HCT116 (cell line): ENCODE results near the gene PLGRKT. TPM values are rescaled to one million over a fixed set of nuclear protein-coding genes. Genes with fewer than 3 reads are reported as not detected.

ENCODE experiments used
- ATAC-seq: fragments of 200-7000 bp; cut with Tn5 transposase; 2 replicates; pipeline ENCODE4 v1.9.1; 2020; ENCODE audit warnings: mild to moderate bottlenecking, moderate library complexity
- BruUV-seq: library from RNA; stranded (reverse); fragments of 400-500 nt; replicated peaks from 2 replicates; lab custom pipeline; 2021; lab: Mats Ljungman, UMichigan
- CTCF ChIA-PET: fragments of 300-600 bp; sonication (Branson Sonifier 250); formaldehyde crosslinking; loops from one replicate; lab custom pipeline; 2021; ENCODE audit warnings: antibody characterized with exemption; lab: Charles Lee
- POLR2A ChIA-PET: fragments of 300-600, 350-600 bp; sonication (Branson Sonifier 250); formaldehyde crosslinking; loops from one replicate; lab custom pipeline; 2021; ENCODE audit warnings: antibody characterized with exemption; lab: Charles Lee
- RAD21 ChIA-PET, 2 experiments: fragments of 300-600 bp; sonication (Branson Sonifier 250); formaldehyde crosslinking; loops; one replicate each; lab custom pipeline; 2023; ENCODE audit warnings: low total read pairs in 2 of 2; ENCODE audit not compliant: uncharacterized antibody in 2 of 2, unreplicated experiment in 2 of 2, low non-redundant PET in 1 of 2; lab: Charles Lee
- DNase-seq: peaks from one replicate; pipeline ENCODE4 v3.0.0-alpha.2; 2010; ENCODE audit warnings: low read depth, low spot score
- H2AFZ ChIP-seq: fragments of 200-600 bp; shearing (Covaris generic), sonication (generic); 2 replicates; pipeline ENCODE4 v1.6.1; 2017; ENCODE audit warnings: low read depth, mixed run types, mixed read lengths, antibody characterized with exemption, low read length; ENCODE audit not compliant: poor library complexity, severe bottlenecking
- H3K27ac ChIP-seq: 2 replicates; pipeline ENCODE4 v1.5.1; 2012; ENCODE audit warnings: low read depth, low read length
- H3K27me3 ChIP-seq: fragments of 200-600 bp; sonication (generic); 2 replicates; pipeline ENCODE4 v1.6.1; 2016; ENCODE audit warnings: mixed run types, low read length, mixed read lengths; ENCODE audit not compliant: insufficient read depth
- H3K36me3 ChIP-seq, 2 experiments: fragments of 200-500 bp in 1 of 2; fragments of 200-600 bp in 1 of 2; sonication (Bioruptor generic) in 1 of 2; sonication (generic) in 1 of 2; 2 replicates each; pipeline versions ENCODE4 v1.5.1 to v1.6.1; 2014 to 2016; ENCODE audit warnings: low read length in 2 of 2, inconsistent platforms in 1 of 2, mixed read lengths in 1 of 2, mixed run types in 1 of 2; ENCODE audit not compliant: insufficient read depth in 2 of 2, control insufficient read depth in 1 of 2
- H3K4me1 ChIP-seq, 2 experiments: fragments of 200-600 bp in 1 of 2; sonication (generic) in 1 of 2; 2 replicates each; pipeline versions ENCODE4 v1.5.1 to v1.6.1; 2012 to 2017; ENCODE audit warnings: low read length in 2 of 2, inconsistent platforms in 1 of 2, mild to moderate bottlenecking in 1 of 2, mixed read lengths in 1 of 2, mixed run types in 1 of 2, moderate library complexity in 1 of 2; ENCODE audit not compliant: insufficient read depth in 2 of 2, control insufficient read depth in 1 of 2
- H3K4me2 ChIP-seq: fragments of 200-600 bp; sonication (generic); 2 replicates; pipeline ENCODE4 v1.6.1; 2017; ENCODE audit warnings: mixed run types, low read length, mixed read lengths
- H3K4me3 ChIP-seq, 2 experiments: fragments of 200-600 bp in 1 of 2; sonication (generic) in 1 of 2; replicated peaks in 1 of 2; 2 replicates each; pipeline ENCODE4 v1.5.1; 2011 to 2016; ENCODE audit warnings: low read length in 2 of 2, control low read depth in 1 of 2, low read depth in 1 of 2, mild to moderate bottlenecking in 1 of 2, mixed read lengths in 1 of 2, mixed run types in 1 of 2
- H3K79me2 ChIP-seq: fragments of 200-600 bp; sonication (generic); 2 replicates; pipeline ENCODE4 v1.6.1; 2017; ENCODE audit warnings: mild to moderate bottlenecking, mixed run types, low read length, moderate library complexity, mixed read lengths; ENCODE audit not compliant: insufficient read depth
- H3K9ac ChIP-seq: fragments of 200-600 bp; sonication (generic); 2 replicates; pipeline ENCODE4 v1.6.1; 2016; ENCODE audit warnings: low read length, mixed read lengths
- H3K9me2 ChIP-seq: fragments of 200-600 bp; sonication (generic), shearing (Covaris generic); 2 replicates; pipeline ENCODE4 v1.6.1; 2017; ENCODE audit warnings: mixed run types, mild to moderate bottlenecking, moderate library complexity; ENCODE audit not compliant: insufficient read depth
- H3K9me3 ChIP-seq, 2 experiments: fragments of 200-500 bp in 1 of 2; fragments of 200-600 bp in 1 of 2; sonication (Bioruptor generic) in 1 of 2; sonication (generic) in 1 of 2; 2 replicates each; pipeline ENCODE4 v1.6.1; 2014 to 2017; ENCODE audit warnings: low read length in 2 of 2, mixed read lengths in 2 of 2, inconsistent platforms in 1 of 2, low read depth in 1 of 2, mild to moderate bottlenecking in 1 of 2, mixed run types in 1 of 2, moderate library complexity in 1 of 2; ENCODE audit not compliant: control insufficient read depth in 1 of 2, insufficient read depth in 1 of 2
- H4K20me1 ChIP-seq: fragments of 200-600 bp; sonication (generic), shearing (Covaris generic); 2 replicates; pipeline ENCODE4 v1.6.1; 2017; ENCODE audit warnings: mixed run types, mild to moderate bottlenecking, moderate library complexity; ENCODE audit not compliant: insufficient read depth
- CBX3 ChIP-seq: IDR thresholded peaks from 2 replicates; pipeline ENCODE4 v1.6.1; 2012; ENCODE audit warnings: low read depth
- EGR1 ChIP-seq: IDR thresholded peaks from 2 replicates; pipeline ENCODE4 v1.6.1; 2012; ENCODE audit warnings: low read depth
- FOSL1 ChIP-seq: IDR thresholded peaks from 2 replicates; pipeline ENCODE4 v1.6.1; 2012; ENCODE audit warnings: low read depth
- JUND ChIP-seq: IDR thresholded peaks from 2 replicates; pipeline ENCODE4 v1.6.1; 2012
- POLR2A ChIP-seq: IDR thresholded peaks from 2 replicates; pipeline ENCODE4 v1.7.0; 2011; ENCODE audit warnings: borderline replicate concordance; ENCODE audit not compliant: insufficient read depth, insufficient read length; ENCODE audit errors: extremely low read depth
- RAD21 ChIP-seq: IDR thresholded peaks from 2 replicates; pipeline ENCODE4 v1.6.1; 2012; ENCODE audit warnings: low read depth, mild to moderate bottlenecking
- SP1 ChIP-seq: IDR thresholded peaks from 2 replicates; pipeline ENCODE4 v1.6.1; 2012; ENCODE audit warnings: low read depth
- TCF7L2 ChIP-seq: IDR thresholded peaks from 2 replicates; pipeline ENCODE4 v1.7.0; 2011; ENCODE audit warnings: borderline replicate concordance, inconsistent platforms; ENCODE audit not compliant: insufficient read depth, insufficient read length; ENCODE audit errors: extremely low read depth
- ZFX ChIP-seq: fragments of 450-650 bp; IDR thresholded peaks from 2 replicates; pipeline ENCODE4 v1.6.1; 2017
- ZNF274 ChIP-seq: fragments of 200-500 bp; sonication (Bioruptor generic); IDR thresholded peaks from 2 replicates; pipeline ENCODE4 v1.6.1; 2014; ENCODE audit warnings: mild to moderate bottlenecking, low read depth, low read length, inconsistent platforms
- intact Hi-C: fragments of 100-400 bp; cut with micrococcal nuclease; formaldehyde crosslinking; loops from 2 replicates; pipeline ENCODE4 v1.10.0; 2022
- total RNA-seq: library from RNA; stranded (reverse); gene quantifications from one replicate; pipeline ENCODE4 v1.2.1, GENCODE V29; 2021; ENCODE audit not compliant: unreplicated experiment
- TF ChIP-seq, protein P1 (sequence below): IDR thresholded peaks from 2 replicates; pipeline ENCODE4 v1.6.1; 2011; ENCODE audit warnings: mild to moderate bottlenecking, low read length, moderate library complexity; ENCODE audit not compliant: insufficient replicate concordance; ENCODE audit errors: extremely low read depth
- TF ChIP-seq, protein P2 (sequence below): IDR thresholded peaks from 2 replicates; pipeline ENCODE4 v1.6.1; 2012
- TF ChIP-seq, protein P3 (sequence below): IDR thresholded peaks from 2 replicates; pipeline ENCODE4 v1.6.1; 2012; ENCODE audit warnings: low read depth
- TF ChIP-seq, protein P4 (sequence below): IDR thresholded peaks from 2 replicates; pipeline ENCODE4 v1.6.1; 2012

PLGRKT gene
- total RNA-seq, 1 experiment from 2014 or later: 23.8 TPM

DNA sequence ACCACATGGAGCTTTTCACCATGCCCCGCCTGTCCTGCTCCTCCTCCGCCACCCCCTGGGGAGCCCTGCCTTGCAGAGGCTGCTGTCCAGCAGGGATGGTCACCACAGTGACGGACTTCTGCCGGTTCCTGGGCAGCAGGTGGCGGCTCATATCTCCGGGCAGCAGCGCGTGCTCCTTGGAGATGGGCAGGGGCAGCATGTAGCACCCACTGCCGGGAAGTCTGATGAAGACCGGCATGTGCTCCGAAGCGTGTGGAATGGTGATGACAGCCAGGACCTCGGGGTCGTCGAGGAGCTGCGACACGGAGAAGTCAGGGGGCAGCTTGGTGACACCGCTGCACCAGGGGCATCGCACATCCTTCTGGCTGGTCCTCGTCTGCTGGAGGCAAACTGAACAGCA is 19.2 kb downstream of the PLGRKT start:
- ChIA-PET POLR2A (no interaction called here), CTCF (no interaction called here), RAD21 (no interaction called here)
- Histone ChIP-seq H3K4me2 (no peak overlapping the region), H3K79me2 (no peaks in the 10 kb centered on the region), H3K4me1 (no peaks in the 10 kb centered on the region), H3K27ac (no peak overlapping the region), H2AFZ (no peak overlapping the region), H3K9me3 (no peaks in the 10 kb centered on the region), H3K9me2 (no peaks in the 10 kb centered on the region), H4K20me1 (no peaks in the 10 kb centered on the region), H3K27me3 (no peaks in the 10 kb centered on the region), H3K36me3 (no peaks in the 10 kb centered on the region), H3K4me3 (no peak overlapping the region), H3K9ac (no peak overlapping the region)
- DNase-seq: no peak
- TF ChIP-seq, protein P1, sequence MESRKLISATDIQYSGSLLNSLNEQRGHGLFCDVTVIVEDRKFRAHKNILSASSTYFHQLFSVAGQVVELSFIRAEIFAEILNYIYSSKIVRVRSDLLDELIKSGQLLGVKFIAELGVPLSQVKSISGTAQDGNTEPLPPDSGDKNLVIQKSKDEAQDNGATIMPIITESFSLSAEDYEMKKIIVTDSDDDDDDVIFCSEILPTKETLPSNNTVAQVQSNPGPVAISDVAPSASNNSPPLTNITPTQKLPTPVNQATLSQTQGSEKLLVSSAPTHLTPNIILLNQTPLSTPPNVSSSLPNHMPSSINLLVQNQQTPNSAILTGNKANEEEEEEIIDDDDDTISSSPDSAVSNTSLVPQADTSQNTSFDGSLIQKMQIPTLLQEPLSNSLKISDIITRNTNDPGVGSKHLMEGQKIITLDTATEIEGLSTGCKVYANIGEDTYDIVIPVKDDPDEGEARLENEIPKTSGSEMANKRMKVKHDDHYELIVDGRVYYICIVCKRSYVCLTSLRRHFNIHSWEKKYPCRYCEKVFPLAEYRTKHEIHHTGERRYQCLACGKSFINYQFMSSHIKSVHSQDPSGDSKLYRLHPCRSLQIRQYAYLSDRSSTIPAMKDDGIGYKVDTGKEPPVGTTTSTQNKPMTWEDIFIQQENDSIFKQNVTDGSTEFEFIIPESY: no peak
- no peak for TF ChIP-seq ZNF274
- no peak for TF ChIP-seq CBX3
- no peak for TF ChIP-seq JUND
- TF ChIP-seq EGR1: no peak
- TF ChIP-seq, protein P2, sequence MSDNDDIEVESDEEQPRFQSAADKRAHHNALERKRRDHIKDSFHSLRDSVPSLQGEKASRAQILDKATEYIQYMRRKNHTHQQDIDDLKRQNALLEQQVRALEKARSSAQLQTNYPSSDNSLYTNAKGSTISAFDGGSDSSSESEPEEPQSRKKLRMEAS: no peak
- no peak for TF ChIP-seq POLR2A
- TF ChIP-seq ZFX: no peak
- intact Hi-C loops: no loop called here
- no peak for ATAC-seq
- BruUV-seq: no TSS peak

DNA sequence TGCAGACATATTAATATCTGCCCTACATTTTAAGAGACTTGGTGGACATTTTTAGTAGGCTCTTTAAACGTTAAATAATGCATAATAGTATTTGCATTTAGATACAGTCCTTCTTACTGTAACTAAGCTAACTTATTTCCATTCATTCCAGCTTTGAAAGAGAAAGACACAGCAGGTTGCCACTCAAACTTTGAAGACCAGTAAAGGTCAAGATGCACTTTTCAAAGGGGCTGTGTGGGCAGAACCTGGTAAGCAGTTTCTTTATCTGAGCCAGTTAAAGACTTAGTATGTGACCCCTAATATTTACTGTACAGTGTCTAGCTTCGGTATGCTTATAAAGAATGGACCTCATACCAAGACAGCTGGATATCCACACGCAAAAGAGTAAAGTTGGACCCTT is 20.8 kb downstream of the PLGRKT start:
- H3K4me3 ChIP-seq: no peak overlapping the region
- no peaks in the 10 kb centered on the region for H3K9me2 ChIP-seq
- RAD21 ChIA-PET: no interaction called here
- no peaks in the 10 kb centered on the region for H3K79me2 ChIP-seq
- H4K20me1 ChIP-seq: no peaks in the 10 kb centered on the region
- no peak for ATAC-seq
- no peaks in the 10 kb centered on the region for H3K27me3 ChIP-seq
- H3K36me3 ChIP-seq: no peaks in the 10 kb centered on the region
- POLR2A ChIA-PET: no interaction called here
- no peak for DNase-seq
- H3K4me2 ChIP-seq: no peak overlapping the region
- no peak overlapping the region for H2AFZ ChIP-seq
- no TSS peak for BruUV-seq
- no peak overlapping the region for H3K27ac ChIP-seq
- no peaks in the 10 kb centered on the region for H3K4me1 ChIP-seq
- CTCF ChIA-PET: interaction anchor here (1.0 kb wide), 1 partner anchor 20 kb away, joined by 3 read pairs; no protein-coding TSS in a partner anchor
- TF ChIP-seq ZFX (no peak), SP1 (no peak), ZNF274 (no peak), RAD21 (no peak), FOSL1 (no peak), TCF7L2 (no peak)
- TF ChIP-seq, protein P3, sequence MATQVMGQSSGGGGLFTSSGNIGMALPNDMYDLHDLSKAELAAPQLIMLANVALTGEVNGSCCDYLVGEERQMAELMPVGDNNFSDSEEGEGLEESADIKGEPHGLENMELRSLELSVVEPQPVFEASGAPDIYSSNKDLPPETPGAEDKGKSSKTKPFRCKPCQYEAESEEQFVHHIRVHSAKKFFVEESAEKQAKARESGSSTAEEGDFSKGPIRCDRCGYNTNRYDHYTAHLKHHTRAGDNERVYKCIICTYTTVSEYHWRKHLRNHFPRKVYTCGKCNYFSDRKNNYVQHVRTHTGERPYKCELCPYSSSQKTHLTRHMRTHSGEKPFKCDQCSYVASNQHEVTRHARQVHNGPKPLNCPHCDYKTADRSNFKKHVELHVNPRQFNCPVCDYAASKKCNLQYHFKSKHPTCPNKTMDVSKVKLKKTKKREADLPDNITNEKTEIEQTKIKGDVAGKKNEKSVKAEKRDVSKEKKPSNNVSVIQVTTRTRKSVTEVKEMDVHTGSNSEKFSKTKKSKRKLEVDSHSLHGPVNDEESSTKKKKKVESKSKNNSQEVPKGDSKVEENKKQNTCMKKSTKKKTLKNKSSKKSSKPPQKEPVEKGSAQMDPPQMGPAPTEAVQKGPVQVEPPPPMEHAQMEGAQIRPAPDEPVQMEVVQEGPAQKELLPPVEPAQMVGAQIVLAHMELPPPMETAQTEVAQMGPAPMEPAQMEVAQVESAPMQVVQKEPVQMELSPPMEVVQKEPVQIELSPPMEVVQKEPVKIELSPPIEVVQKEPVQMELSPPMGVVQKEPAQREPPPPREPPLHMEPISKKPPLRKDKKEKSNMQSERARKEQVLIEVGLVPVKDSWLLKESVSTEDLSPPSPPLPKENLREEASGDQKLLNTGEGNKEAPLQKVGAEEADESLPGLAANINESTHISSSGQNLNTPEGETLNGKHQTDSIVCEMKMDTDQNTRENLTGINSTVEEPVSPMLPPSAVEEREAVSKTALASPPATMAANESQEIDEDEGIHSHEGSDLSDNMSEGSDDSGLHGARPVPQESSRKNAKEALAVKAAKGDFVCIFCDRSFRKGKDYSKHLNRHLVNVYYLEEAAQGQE: no peak
- TF ChIP-seq, protein P4, sequence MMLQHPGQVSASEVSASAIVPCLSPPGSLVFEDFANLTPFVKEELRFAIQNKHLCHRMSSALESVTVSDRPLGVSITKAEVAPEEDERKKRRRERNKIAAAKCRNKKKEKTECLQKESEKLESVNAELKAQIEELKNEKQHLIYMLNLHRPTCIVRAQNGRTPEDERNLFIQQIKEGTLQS: no peak
- H3K9ac ChIP-seq: no peak overlapping the region
- H3K9me3 ChIP-seq: no peaks in the 10 kb centered on the region
- intact Hi-C loops: no loop called here
